ENCODE measurements around the gene PGAP2.

DNA sequence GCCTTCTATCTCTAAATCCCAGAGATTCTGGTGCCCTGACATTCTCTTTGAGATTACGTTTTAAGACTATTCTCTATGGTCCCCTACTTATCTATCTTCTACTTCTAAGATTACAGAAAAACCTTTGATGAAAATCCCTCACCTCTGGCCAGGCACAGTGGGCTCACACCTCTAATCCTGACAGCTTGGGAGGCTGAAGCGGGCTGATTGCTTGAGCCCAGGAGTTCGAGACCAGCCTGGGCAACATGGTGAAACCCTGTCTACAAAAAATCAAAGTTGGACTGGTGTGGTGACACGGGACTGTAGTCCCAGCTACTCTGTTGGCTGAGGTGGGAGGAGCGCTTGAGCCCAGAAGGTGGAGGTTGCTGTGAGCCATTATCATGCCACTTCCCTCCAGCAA, 25.4 kb upstream of the PGAP2 start:
- TF ChIP-seq, protein P1, sequence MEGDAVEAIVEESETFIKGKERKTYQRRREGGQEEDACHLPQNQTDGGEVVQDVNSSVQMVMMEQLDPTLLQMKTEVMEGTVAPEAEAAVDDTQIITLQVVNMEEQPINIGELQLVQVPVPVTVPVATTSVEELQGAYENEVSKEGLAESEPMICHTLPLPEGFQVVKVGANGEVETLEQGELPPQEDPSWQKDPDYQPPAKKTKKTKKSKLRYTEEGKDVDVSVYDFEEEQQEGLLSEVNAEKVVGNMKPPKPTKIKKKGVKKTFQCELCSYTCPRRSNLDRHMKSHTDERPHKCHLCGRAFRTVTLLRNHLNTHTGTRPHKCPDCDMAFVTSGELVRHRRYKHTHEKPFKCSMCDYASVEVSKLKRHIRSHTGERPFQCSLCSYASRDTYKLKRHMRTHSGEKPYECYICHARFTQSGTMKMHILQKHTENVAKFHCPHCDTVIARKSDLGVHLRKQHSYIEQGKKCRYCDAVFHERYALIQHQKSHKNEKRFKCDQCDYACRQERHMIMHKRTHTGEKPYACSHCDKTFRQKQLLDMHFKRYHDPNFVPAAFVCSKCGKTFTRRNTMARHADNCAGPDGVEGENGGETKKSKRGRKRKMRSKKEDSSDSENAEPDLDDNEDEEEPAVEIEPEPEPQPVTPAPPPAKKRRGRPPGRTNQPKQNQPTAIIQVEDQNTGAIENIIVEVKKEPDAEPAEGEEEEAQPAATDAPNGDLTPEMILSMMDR (IDR thresholded peaks at IDR 0.05) = no peak
- no peak for TF ChIP-seq POLR2AphosphoS5 (IDR thresholded peaks at IDR 0.05; ENCODE audit: low read depth, low read length)
- TF ChIP-seq SIN3A (IDR thresholded peaks at IDR 0.05; ENCODE audit: borderline replicate concordance, insufficient read depth, low read depth, low read length) = no peak
- TF ChIP-seq, protein P2, sequence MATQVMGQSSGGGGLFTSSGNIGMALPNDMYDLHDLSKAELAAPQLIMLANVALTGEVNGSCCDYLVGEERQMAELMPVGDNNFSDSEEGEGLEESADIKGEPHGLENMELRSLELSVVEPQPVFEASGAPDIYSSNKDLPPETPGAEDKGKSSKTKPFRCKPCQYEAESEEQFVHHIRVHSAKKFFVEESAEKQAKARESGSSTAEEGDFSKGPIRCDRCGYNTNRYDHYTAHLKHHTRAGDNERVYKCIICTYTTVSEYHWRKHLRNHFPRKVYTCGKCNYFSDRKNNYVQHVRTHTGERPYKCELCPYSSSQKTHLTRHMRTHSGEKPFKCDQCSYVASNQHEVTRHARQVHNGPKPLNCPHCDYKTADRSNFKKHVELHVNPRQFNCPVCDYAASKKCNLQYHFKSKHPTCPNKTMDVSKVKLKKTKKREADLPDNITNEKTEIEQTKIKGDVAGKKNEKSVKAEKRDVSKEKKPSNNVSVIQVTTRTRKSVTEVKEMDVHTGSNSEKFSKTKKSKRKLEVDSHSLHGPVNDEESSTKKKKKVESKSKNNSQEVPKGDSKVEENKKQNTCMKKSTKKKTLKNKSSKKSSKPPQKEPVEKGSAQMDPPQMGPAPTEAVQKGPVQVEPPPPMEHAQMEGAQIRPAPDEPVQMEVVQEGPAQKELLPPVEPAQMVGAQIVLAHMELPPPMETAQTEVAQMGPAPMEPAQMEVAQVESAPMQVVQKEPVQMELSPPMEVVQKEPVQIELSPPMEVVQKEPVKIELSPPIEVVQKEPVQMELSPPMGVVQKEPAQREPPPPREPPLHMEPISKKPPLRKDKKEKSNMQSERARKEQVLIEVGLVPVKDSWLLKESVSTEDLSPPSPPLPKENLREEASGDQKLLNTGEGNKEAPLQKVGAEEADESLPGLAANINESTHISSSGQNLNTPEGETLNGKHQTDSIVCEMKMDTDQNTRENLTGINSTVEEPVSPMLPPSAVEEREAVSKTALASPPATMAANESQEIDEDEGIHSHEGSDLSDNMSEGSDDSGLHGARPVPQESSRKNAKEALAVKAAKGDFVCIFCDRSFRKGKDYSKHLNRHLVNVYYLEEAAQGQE (IDR thresholded peaks at IDR 0.05; ENCODE audit: insufficient read depth in 1 of 2, low read depth in 2 of 2, low read length in 1 of 2) = no peak

All from Panc1 (cell line).